ENCODE data around the gene ZDHHC14. TPM values are rescaled to one million over a fixed set of nuclear protein-coding genes. Genes with fewer than 3 reads are reported as not detected.
A peak's percentile ranks its signal among the peaks of the same experiment; 100 is the strongest.

ZDHHC14 gene
- total RNA-seq, 1 experiment from 2014 or later, result 1.7 TPM

- Histone ChIP-seq H4K5ac (ENCODE audit: insufficient read length, low read depth, low read length) (no peak overlapping the region), H4K91ac (ENCODE audit: insufficient read length, low read depth, low read length) (no peak overlapping the region), H2BK20ac (ENCODE audit: low read depth, low read length, poor library complexity, severe bottlenecking) (no peak overlapping the region), H3T11ph (ENCODE audit: low read length) (no peak overlapping the region), H3K9me3 (ENCODE audit: control insufficient read depth, low read depth, low read length) (no peaks in the 10 kb centered on the region), H3K14ac (ENCODE audit: insufficient read depth, low read length) (no peak overlapping the region), H2BK12ac (ENCODE audit: insufficient read length, low read depth, low read length) (no peak overlapping the region), H3K27me3 (ENCODE audit: insufficient read depth, low read length) (no peaks in the 10 kb centered on the region), H2BK5ac (ENCODE audit: insufficient read length, low read length) (no peak overlapping the region), H3K4ac (ENCODE audit: low read depth, low read length) (no peak overlapping the region), H3K18ac (ENCODE audit: insufficient read length, low read depth, low read length) (no peak overlapping the region), H3K56ac (ENCODE audit: insufficient read length, low read depth, low read length) (no peak overlapping the region), H2AFZ (ENCODE audit: low read length) (no peak overlapping the region), H2BK120ac (ENCODE audit: low read depth, low read length, poor library complexity, severe bottlenecking) (no peak overlapping the region), H3K23ac (ENCODE audit: insufficient read length, low read depth, low read length) (no peak overlapping the region), H3K4me1 (ENCODE audit: insufficient read depth, low read length) (0 out of 2 replicates have a peak, but pooled peaks cover 3% of the 10 kb centered on the region), H3K23me2 (ENCODE audit: insufficient read length, low read depth, low read length, poor library complexity, severe bottlenecking) (no peaks in the 10 kb centered on the region), H3K79me2 (ENCODE audit: insufficient read depth, low read length) (no peaks in the 10 kb centered on the region), H3K79me1 (ENCODE audit: insufficient read depth, low read depth, low read length, poor library complexity, severe bottlenecking) (no peaks in the 10 kb centered on the region), H3K9ac (ENCODE audit: extremely low read depth, insufficient read length, low read length) (no peak overlapping the region), H4K20me1 (ENCODE audit: control insufficient read depth, insufficient read depth, insufficient read length) (no peaks in the 10 kb centered on the region), H4K8ac (replicated peaks; ENCODE audit: insufficient read length, low read depth, low read length) (no peak overlapping the region), H2BK15ac (ENCODE audit: low read depth, low read length) (no peak overlapping the region), H3K4me2 (ENCODE audit: insufficient read depth, insufficient read length, low read length) (no peak overlapping the region), H3K27ac (ENCODE audit: insufficient read length, low read depth, low read length) (no peak overlapping the region), H2AK5ac (ENCODE audit: insufficient read length, low read length) (no peak overlapping the region)
- 0 out of 7 replicates have a peak overlapping the region, but pooled peaks of 1 of the 3 experiments have one; percentile 15 for H3K27ac Mint-ChIP-seq
- TF ChIP-seq CTCF (conservative IDR thresholded peaks at IDR 0.05), result no peak
- no peak for DNase-seq
- peaks cover 33 to 49% of the 10 kb centered on the region in 2 experiments for H3K4me1 Mint-ChIP-seq
- no peak overlapping the region for H3K4me3 Mint-ChIP-seq
- no peaks in the 10 kb centered on the region; a peak in 1 of 5 replicates for H3K9me3 Mint-ChIP-seq
- WGBS (ENCODE audit: extremely low coverage, insufficient read length, low lambda C conversion rate), result no CpG with 5 or more reads among the region's 6 CpGs
- H3K36me3 Mint-ChIP-seq (ENCODE audit: insufficient read depth in 1 of 3, low read depth in 3 of 3), result no peaks in the 10 kb centered on the region
- H3K27me3 Mint-ChIP-seq (ENCODE audit: low read depth), result peaks cover 2% of the 10 kb centered on the region
These were observed 334.8 kb downstream of the ZDHHC14 start for GRCh38 chr6:157715728-157716164.

Measured in H9 (cell line).